ENCODE results near the gene PTCH1. TPM values are rescaled to one million over a fixed set of nuclear protein-coding genes. Genes with fewer than 3 reads are reported as not detected.

The PTCH1 gene
- total and polyA plus RNA-seq, 10 of the 15 experiments (the other 5 are each of a cell fraction or from before 2014, with no cell fraction given) = 0.16 to 6.1 (median 2.6) TPM

GRCh38 chr9:95508968-95509850, 7.6 kb downstream of the PTCH1 start (continued):
- no peak for TF ChIP-seq ETV6 (conservative IDR thresholded peaks at IDR 0.05 in 1 of 2, IDR thresholded peaks at IDR 0.05 in 1 of 2; ENCODE audit: borderline replicate concordance in 1 of 2, low read depth in 1 of 2)
- TF ChIP-seq CHD1 (IDR thresholded peaks at IDR 0.05; ENCODE audit: low read depth, low read length) = no peak
- peak; percentile 67 for TF ChIP-seq RAD51 (IDR thresholded peaks at IDR 0.05)
- TF ChIP-seq PML (IDR thresholded peaks at IDR 0.05; ENCODE audit: low read length) = no peak
- TF ChIP-seq RB1 (IDR thresholded peaks at IDR 0.05; ENCODE audit: borderline replicate concordance) = no peak
- TF ChIP-seq CREM (IDR thresholded peaks at IDR 0.05; ENCODE audit: low read depth) = no peak
- no peak for TF ChIP-seq ZBTB33 (IDR thresholded peaks at IDR 0.05)
- TF ChIP-seq ZBED1 (IDR thresholded peaks at IDR 0.05; ENCODE audit: borderline replicate concordance) = no peak
- TF ChIP-seq BCL3 (IDR thresholded peaks at IDR 0.05; ENCODE audit: borderline replicate concordance, insufficient read depth, low read depth, low read length, poor library complexity, severe bottlenecking) = no peak
- TF ChIP-seq E2F8 (IDR thresholded peaks at IDR 0.05; ENCODE audit: low read depth, partially characterized antibody) = no peak
- TF ChIP-seq PAX5 (IDR thresholded peaks at IDR 0.05; ENCODE audit: borderline replicate concordance, low read depth, low read length) = no peak
- TF ChIP-seq CBX3 (IDR thresholded peaks at IDR 0.05; ENCODE audit: borderline replicate concordance, low read depth) = no peak
- no peak for TF ChIP-seq ZNF217 (IDR thresholded peaks at IDR 0.05)
- no peak for TF ChIP-seq ZSCAN29 (IDR thresholded peaks at IDR 0.05)
- no peak for TF ChIP-seq HDGF (IDR thresholded peaks at IDR 0.05)
- no peak for TF ChIP-seq ZBTB4 (CRISPR knock-in tag; IDR thresholded peaks at IDR 0.05)
- no peak for TF ChIP-seq MAX (IDR thresholded peaks at IDR 0.05; ENCODE audit: low read depth, low read length)
- no peak for TF ChIP-seq FOXM1 (IDR thresholded peaks at IDR 0.05; ENCODE audit: low read depth, low read length)
- TF ChIP-seq EGR1 (IDR thresholded peaks at IDR 0.05; ENCODE audit: borderline replicate concordance in 1 of 2, low read depth in 2 of 2, low read length in 2 of 2) = peak in 1 of 2 experiments; percentile 59; a peak in 1 of 3 replicates
- no peak for TF ChIP-seq NR2C2 (IDR thresholded peaks at IDR 0.05; ENCODE audit: borderline replicate concordance, control insufficient read depth, insufficient read length, low read depth)

Data from GM12878 (cell line).